Coronary artery (tissue), 2 donors: Measurements from ENCODE around the gene KPNA3.
"Not testable (repeated sequence)": the region's sequence is repeated elsewhere in the genome, so short reads cannot be mapped to it uniquely, and the experiment has no call there.

Experiments used
- DNase-seq: peaks from one replicate; pipeline ENCODE4 v3.0.0-alpha.2; 2017; ENCODE audit warnings: low spot score
- H3K27ac ChIP-seq, 2 donors: fragments of 200-600 bp; sonication (generic); one replicate each; pipeline ENCODE4 v1.5.1; 2016 to 2019
- H3K4me3 ChIP-seq: fragments of 200-600 bp; sonication (generic); 2 replicates; pipeline ENCODE4 v1.5.1; 2016; ENCODE audit warnings: mild to moderate bottlenecking, moderate library complexity
- TF ChIP-seq, protein P1 (sequence below): fragments of 200-600 bp; sonication (generic); IDR thresholded peaks from one replicate; pipeline ENCODE4 v1.5.1; 2019; ENCODE audit warnings: antibody characterized with exemption

The KPNA3 gene

DNA sequence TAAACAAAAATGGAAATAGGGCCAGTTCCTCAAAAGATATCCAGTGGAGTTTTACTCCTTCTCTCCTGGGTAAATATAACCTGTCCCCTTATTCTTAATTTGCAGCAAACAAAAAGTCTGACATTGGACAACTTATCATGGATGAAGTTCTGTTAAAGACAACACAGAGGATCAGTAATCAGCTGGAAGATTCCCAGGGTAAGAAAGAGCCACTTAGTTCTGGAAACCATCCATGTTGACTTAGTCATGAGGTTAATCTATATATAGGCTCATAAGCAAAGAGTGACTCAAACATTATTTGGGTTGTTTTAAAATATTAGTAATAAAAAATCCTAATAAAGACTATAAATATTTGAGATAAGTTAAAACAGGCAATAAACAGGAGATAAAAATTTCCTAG lies 60.7 kb downstream of the KPNA3 start:
- Histone ChIP-seq H3K27ac (no peak overlapping the region), H3K4me3 (no peak overlapping the region)
- TF ChIP-seq, protein P1, sequence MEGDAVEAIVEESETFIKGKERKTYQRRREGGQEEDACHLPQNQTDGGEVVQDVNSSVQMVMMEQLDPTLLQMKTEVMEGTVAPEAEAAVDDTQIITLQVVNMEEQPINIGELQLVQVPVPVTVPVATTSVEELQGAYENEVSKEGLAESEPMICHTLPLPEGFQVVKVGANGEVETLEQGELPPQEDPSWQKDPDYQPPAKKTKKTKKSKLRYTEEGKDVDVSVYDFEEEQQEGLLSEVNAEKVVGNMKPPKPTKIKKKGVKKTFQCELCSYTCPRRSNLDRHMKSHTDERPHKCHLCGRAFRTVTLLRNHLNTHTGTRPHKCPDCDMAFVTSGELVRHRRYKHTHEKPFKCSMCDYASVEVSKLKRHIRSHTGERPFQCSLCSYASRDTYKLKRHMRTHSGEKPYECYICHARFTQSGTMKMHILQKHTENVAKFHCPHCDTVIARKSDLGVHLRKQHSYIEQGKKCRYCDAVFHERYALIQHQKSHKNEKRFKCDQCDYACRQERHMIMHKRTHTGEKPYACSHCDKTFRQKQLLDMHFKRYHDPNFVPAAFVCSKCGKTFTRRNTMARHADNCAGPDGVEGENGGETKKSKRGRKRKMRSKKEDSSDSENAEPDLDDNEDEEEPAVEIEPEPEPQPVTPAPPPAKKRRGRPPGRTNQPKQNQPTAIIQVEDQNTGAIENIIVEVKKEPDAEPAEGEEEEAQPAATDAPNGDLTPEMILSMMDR = no peak
- no peak for DNase-seq

DNA sequence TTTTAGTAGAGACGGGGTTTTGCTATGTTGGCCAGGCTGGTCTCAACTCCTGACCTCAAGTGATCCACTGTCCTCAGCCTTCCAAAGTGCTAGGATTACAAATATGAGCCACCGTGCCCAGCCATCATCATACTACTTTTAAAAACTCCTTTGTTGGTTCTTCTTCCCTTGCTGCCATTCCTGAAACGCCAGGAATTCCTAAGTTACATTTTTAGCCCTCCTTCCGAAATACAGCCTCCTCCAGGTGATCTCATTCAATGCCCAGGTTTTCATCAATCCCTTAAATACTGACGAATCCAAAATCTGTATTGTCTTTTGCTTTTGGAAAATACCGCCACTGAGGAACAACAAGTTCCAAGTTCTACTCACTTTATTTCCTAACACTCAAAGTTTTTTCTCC lies 75.9 kb downstream of the KPNA3 start:
- TF ChIP-seq, protein P1 = no peak
- Histone ChIP-seq H3K27ac (no peak overlapping the region), H3K4me3 (no peak overlapping the region)
- no peak for DNase-seq

DNA sequence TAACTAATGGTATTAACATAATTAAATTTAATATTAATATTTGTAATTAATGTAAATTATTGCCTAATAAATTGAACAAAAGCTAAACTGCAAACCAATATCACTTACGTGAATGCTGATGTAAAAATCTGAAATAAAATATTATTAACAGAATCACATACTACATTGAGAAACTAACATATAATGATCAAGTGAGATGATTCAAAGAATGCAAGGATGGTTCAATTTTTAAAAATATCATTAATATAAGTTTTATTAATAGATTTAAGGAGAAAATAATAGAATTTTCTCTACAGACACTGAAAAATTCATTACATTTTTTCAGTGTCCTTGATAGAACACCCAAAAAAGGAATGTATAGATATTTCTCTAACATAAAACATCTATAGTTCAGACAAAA lies 77.7 kb downstream of the KPNA3 start:
- Histone ChIP-seq H3K27ac (no peak overlapping the region), H3K4me3 (no peak overlapping the region)
- TF ChIP-seq, protein P1 = no peak
- DNase-seq = no peak

DNA sequence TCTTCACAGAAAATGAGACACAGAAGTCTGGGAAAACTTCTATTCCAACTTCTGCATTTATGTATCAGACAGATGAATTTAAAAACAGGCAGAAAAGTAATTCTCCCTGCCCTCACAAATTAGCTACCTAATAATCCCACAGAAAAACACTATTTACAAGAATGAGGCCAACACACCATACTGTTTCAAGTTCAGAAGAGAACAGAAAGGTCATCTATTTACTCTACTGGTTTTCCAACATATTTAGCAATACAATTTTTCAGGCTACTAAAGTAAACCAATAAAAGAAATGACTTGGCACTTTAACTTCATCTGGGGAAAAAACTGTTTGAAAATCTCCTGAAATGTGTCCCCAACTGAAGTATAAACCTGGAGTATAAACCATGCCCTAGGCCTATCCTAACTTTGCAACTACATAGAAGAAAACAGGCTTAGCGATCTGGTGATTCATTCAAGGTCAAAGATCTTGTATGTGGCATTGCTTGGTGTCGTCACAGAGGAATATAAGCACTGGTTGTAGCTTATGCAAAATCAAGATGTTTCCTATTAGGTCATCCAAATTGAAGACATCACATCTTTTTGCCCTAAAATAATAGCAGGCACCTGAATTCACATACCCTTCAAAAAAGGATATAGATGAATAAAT lies 81.1 kb downstream of the KPNA3 start:
- Histone ChIP-seq H3K4me3 (no peak overlapping the region), H3K27ac (no peak overlapping the region)
- DNase-seq = no peak
- TF ChIP-seq, protein P1 = no peak

DNA sequence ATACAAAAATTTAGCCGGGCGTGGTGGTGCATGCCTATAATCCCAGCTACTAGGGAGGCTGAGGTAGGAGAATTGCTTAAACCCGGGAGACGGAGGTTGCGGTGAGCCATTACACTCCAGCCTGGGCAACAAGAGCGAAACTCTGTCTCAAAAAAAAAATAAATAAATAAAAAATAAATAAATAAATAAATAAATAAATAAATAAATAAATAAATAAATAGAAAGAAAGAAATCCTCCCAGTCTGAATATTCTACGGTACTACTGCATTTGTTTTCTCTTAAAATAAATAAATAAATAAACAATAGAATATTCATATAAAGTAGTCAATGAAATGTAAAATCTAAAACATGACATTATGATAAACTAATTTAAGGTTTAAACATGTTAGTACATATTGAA lies 88.2 kb downstream of the KPNA3 start:
- not testable (repeated sequence) for DNase-seq, H3K27ac ChIP-seq, H3K4me3 ChIP-seq

DNA sequence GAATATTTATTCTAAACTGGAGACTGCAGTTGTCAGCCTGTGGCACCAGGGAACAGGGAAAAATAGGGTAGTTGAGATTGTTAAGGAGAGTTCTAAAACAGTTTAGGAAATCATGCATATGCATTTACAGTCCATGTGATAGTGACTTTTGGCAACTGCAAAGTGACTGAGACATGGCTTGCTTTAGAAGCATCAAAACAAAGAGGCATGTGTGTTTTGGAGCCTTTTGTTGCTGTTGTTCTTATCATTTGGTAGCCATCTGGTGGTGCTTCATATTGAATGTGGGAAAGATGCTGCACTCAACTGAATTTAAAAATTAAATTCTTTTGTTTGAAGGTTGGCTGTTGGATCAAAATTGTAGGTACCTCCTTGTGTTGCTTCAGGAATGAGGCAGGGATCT lies 91.0 kb downstream of the KPNA3 start:
- no peak for DNase-seq
- TF ChIP-seq, protein P1 = no peak
- Histone ChIP-seq H3K4me3 (no peak overlapping the region), H3K27ac (no peak overlapping the region)

DNA sequence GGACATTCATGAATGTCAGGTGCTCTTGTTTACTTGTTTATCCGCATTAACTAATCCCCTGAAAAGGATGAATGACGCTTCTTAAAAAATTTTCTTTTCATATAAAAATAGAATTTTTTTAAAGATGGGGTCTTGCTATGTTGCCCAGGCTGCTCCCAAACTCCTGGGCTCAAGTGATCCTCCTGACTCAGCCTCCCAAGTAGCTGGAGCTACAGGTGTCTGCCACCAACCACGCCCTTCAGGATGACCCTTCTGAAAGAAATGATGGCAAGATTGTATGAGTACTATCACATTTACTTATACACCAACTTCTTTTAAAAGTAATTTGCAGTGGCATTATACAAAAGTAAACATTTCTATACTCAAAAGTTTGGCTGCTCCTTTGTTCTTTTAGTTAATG lies 95.0 kb downstream of the KPNA3 start:
- TF ChIP-seq, protein P1 = no peak

More for the DNA sequence above, 95.0 kb downstream of the KPNA3 start:
- DNase-seq = no peak
- H3K4me3 ChIP-seq = no peak overlapping the region
- no peak overlapping the region for H3K27ac ChIP-seq
